Pericardium fibroblast (primary cell): ENCODE results near the gene NUTM2D. TPM values are rescaled to one million over a fixed set of nuclear protein-coding genes. Genes with fewer than 3 reads are reported as not detected.

Experiments used
- total RNA-seq: library from RNA; depleted of rRNA; stranded (reverse); fragments of >200 nt; gene quantifications from 2 replicates; pipeline ENCODE4 v1.2.3, GENCODE V29; 2015

NUTM2D gene, protein sequence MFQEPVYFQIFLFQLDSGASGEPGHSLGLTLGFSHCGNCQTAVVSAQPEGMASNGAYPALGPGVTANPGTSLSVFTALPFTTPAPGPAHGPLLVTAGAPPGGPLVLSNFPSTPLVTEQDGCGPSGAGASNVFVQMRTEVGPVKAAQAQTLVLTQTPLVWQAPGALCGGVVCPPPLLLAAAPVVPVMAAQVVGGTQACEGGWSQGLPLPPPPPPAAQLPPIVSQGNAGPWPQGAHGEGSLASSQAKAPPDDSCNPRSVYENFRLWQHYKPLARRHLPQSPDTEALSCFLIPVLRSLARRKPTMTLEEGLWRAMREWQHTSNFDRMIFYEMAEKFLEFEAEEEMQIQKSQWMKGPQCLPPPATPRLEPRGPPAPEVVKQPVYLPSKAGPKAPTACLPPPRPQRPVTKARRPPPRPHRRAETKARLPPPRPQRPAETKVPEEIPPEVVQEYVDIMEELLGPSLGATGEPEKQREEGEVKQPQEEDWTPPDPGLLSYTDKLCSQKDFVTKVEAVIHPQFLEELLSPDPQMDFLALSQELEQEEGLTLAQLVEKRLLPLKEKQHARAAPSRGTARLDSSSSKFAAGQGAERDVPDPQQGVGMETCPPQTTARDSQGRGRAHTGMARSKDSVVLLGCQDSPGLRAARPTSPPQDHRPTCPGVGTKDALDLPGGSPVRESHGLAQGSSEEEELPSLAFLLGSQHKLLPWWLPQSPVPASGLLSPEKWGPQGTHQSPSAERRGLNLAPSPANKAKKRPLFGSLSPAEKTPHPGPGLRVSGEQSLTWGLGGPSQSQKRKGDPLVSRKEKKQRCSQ
- total RNA-seq = 2.0 and 3.5 TPM in 2 replicates

DNA sequence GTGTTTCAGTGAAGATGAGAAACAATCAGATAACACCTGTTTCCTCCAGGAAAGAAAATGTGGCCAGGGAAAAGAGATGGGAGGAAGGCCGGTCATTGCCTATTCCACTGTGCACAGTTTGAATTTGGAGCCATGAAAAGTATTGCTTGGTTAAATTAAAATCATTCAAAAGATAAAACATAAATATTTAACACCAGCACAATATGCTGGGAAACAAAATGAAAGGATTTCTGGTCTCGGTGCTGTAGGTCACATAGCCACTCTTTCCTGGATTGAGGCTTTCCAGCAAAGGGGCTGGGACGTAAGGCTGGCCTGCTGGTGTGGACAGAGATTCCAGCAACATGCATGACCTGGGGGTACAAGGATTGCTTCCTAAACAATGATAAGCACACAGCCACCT, at the start of gene NUTM2D:
NUTM2D (plus strand) TSS at position 301 of the 400 bp plus-strand sequence. CDS start 522 bp downstream, outside the sequence.

Other genes starting within 250 kb of the NUTM2D start
- gene NUTM2A, start 132.3 kb upstream of the NUTM2D start, total RNA-seq = 0.34 and 3.4 TPM in 2 replicates
- gene MINPP1, start 147.1 kb downstream of the NUTM2D start, total RNA-seq = 33.0 and 35.6 TPM in 2 replicates